B cell (primary cell): ENCODE results near the gene SHLD1. TPM values are rescaled to one million over a fixed set of nuclear protein-coding genes. Genes with fewer than 3 reads are reported as not detected.

ENCODE experiments used
- ATAC-seq: fragments of 200-7000 bp; cut with Tn5 transposase; one replicate; pipeline ENCODE4 v1.10.0; 2021; ENCODE audit warnings: low read depth, mild to moderate bottlenecking, moderate number of reproducible peaks, moderate library complexity
- CTCF ChIA-PET: fragments of 350-600 bp; sonication (Branson Sonifier 250); formaldehyde crosslinking; loops from one replicate; lab custom pipeline; 2021; ENCODE audit warnings: antibody characterized with exemption, inconsistent platforms; lab: Charles Lee
- POLR2A ChIA-PET: fragments of 350-600 bp; sonication (Branson Sonifier 250); formaldehyde crosslinking; loops from one replicate; lab custom pipeline; 2021; ENCODE audit warnings: antibody characterized with exemption; lab: Charles Lee
- DNase-seq: peaks from one replicate; pipeline ENCODE4 v3.0.0; 2013
- H2AFZ ChIP-seq: 2 replicates; pipeline ENCODE4 v1.6.1; 2012; ENCODE audit warnings: mild to moderate bottlenecking, low read depth, low read length; ENCODE audit not compliant: insufficient read depth, poor library complexity, severe bottlenecking
- H3K27ac ChIP-seq, 2 donors: 1 replicate in 1 of 2; 2 replicates in 1 of 2; pipeline ENCODE4 v1.5.1; 2012 to 2013; ENCODE audit warnings: low read length in 2 of 2, mild to moderate bottlenecking in 2 of 2, moderate library complexity in 1 of 2
- H3K27me3 ChIP-seq, 4 experiments: fragments of 200-600 bp in 1 of 4; sonication (generic) in 1 of 4; replicated peaks in 1 of 4; 1 replicate in 2 of 4; 2 replicates in 2 of 4; pipeline versions ENCODE4 v1.6.1 to v1.7.0; 2013 to 2016; ENCODE audit warnings: low read length in 3 of 4, mild to moderate bottlenecking in 2 of 4, mixed read lengths in 1 of 4, moderate library complexity in 1 of 4; ENCODE audit not compliant: insufficient read depth in 4 of 4, control insufficient read depth in 3 of 4; ENCODE audit errors: control extremely low read depth in 1 of 4
- H3K36me3 ChIP-seq, 2 experiments: replicated peaks in 1 of 2; 1 replicate in 1 of 2; 2 replicates in 1 of 2; pipeline versions ENCODE4 v1.6.1 to v1.7.1; 2013; ENCODE audit warnings: low read length in 1 of 2; ENCODE audit not compliant: insufficient read depth in 2 of 2, control insufficient read depth in 1 of 2; ENCODE audit errors: control extremely low read depth in 1 of 2, extremely low read depth in 1 of 2
- H3K4me1 ChIP-seq, 2 donors: fragments of 200-600 bp in 1 of 2; sonication (generic) in 1 of 2; 1 replicate in 1 of 2; 2 replicates in 1 of 2; pipeline versions ENCODE4 v1.5.1 to v1.6.1; 2013 to 2017; ENCODE audit warnings: low read length in 2 of 2; ENCODE audit not compliant: control insufficient read depth in 2 of 2, insufficient read depth in 2 of 2
- H3K4me2 ChIP-seq: replicated peaks from 2 replicates; pipeline ENCODE3; 2012; ENCODE audit warnings: mild to moderate bottlenecking, low read depth, low read length; ENCODE audit not compliant: poor library complexity, severe bottlenecking
- H3K4me3 ChIP-seq, 5 experiments: fragments of 200-600 bp in 1 of 5; sonication (generic) in 1 of 5; 1 replicate in 3 of 5; 2 replicates in 2 of 5; pipeline versions ENCODE4 v1.5.1 to v1.7.0; 2011 to 2016; ENCODE audit warnings: low read length in 4 of 5, mild to moderate bottlenecking in 4 of 5, low read depth in 2 of 5, control low read depth in 1 of 5, moderate library complexity in 1 of 5; ENCODE audit not compliant: insufficient read depth in 1 of 5; ENCODE audit errors: control extremely low read depth in 1 of 5, extremely low read depth in 1 of 5
- H3K79me2 ChIP-seq: fragments of 200-600 bp; sonication (generic); one replicate; pipeline ENCODE4 v1.6.0; 2016; ENCODE audit warnings: low read length; ENCODE audit not compliant: control insufficient read depth, insufficient read depth
- H3K9ac ChIP-seq: fragments of 200-600 bp; sonication (generic); 2 replicates; pipeline ENCODE4 v1.6.1; 2017; ENCODE audit warnings: mild to moderate bottlenecking, low read length, moderate library complexity
- H3K9me3 ChIP-seq, 3 donors: one replicate each; pipeline versions ENCODE4 v1.6.1 to v1.7.1; 2013; ENCODE audit warnings: low read length in 2 of 3; ENCODE audit not compliant: control insufficient read depth in 2 of 3, insufficient read depth in 1 of 3; ENCODE audit errors: control extremely low read depth in 1 of 3
- H4K20me1 ChIP-seq: 2 replicates; pipeline ENCODE4 v1.6.0; 2012; ENCODE audit warnings: mild to moderate bottlenecking, low read length; ENCODE audit not compliant: insufficient read depth, control insufficient read depth, poor library complexity, severe bottlenecking
- H3K27ac Mint-ChIP-seq: one replicate; pipeline ENCODE4 v1.8.0; 2021; ENCODE audit warnings: mixed read lengths
- H3K27me3 Mint-ChIP-seq: one replicate; pipeline ENCODE4 v1.8.0; 2021; ENCODE audit warnings: mixed read lengths
- H3K4me1 Mint-ChIP-seq: one replicate; pipeline ENCODE4 v1.8.0; 2021; ENCODE audit warnings: mixed read lengths
- H3K4me3 Mint-ChIP-seq: one replicate; pipeline ENCODE4 v1.8.0; 2021; ENCODE audit warnings: mixed read lengths
- H3K9me3 Mint-ChIP-seq: one replicate; pipeline ENCODE4 v1.8.0; 2022; ENCODE audit warnings: mixed read lengths; ENCODE audit not compliant: insufficient read depth
- CTCF ChIP-seq: fragments of 200-600 bp; IDR thresholded peaks from one replicate; pipeline ENCODE4 v1.8.0; 2022; ENCODE audit warnings: antibody characterized with exemption, mild to moderate bottlenecking
- EZH2 ChIP-seq: IDR thresholded peaks from 2 replicates; pipeline ENCODE4 v1.6.1; 2012; ENCODE audit warnings: borderline replicate concordance, low read depth, mild to moderate bottlenecking, moderate library complexity, low read length; ENCODE audit not compliant: insufficient read depth, poor library complexity, severe bottlenecking
- WGBS: methylation state at CpG from one replicate; pipeline ENCODE4 v1.1.5; 2013; ENCODE audit warnings: missing lambda C conversion rate; ENCODE audit not compliant: insufficient coverage; 5-methylcytosine and 5-hydroxymethylcytosine counted together
- intact Hi-C: fragments of 100-400 bp; cut with micrococcal nuclease; formaldehyde crosslinking; loops from one replicate; pipeline ENCODE4 v1.10.0; 2022
- polyA plus RNA-seq: library from polyadenylated mRNA; depleted of rRNA; stranded (reverse); fragments of >200 nt; gene quantifications from 2 replicates; pipeline ENCODE4 v1.2.3, GENCODE V29; 2012
- total RNA-seq, 2 donors: library from RNA; stranded (reverse); fragments of 120-200 nt in 1 of 2; gene quantifications; 1 replicate in 1 of 2; 2 replicates in 1 of 2; pipeline versions ENCODE4 v1.2.3 to v1.2.4, GENCODE V29; 2013 to 2022

SHLD1 gene
- total and polyA plus RNA-seq, 2 donors (not counting 1 experiment from before 2014, with no cell fraction given), result 15.4 to 18.5 TPM

- Histone ChIP-seq H3K79me2 (peaks cover 52% of the 10 kb centered on the region), H3K4me2 (no peak overlapping the region), H4K20me1 (no peaks in the 10 kb centered on the region), H3K36me3 (peaks cover 3 to 6% of the 10 kb centered on the region in 2 experiments), H3K27ac (no peak overlapping the region), H3K9me3 (no peaks in the 10 kb centered on the region), H3K9ac (no peak overlapping the region), H3K27me3 (no peaks in the 10 kb centered on the region), H3K4me3 (no peak overlapping the region), H3K4me1 (peaks cover 5 to 13% of the 10 kb centered on the region in 2 donors), H2AFZ (no peak overlapping the region)
- POLR2A ChIA-PET, result interaction anchor here (0.7 kb wide), 1 partner anchor 73 kb away, joined by 4 read pairs; no protein-coding TSS in a partner anchor
- Mint-ChIP-seq H3K4me3 (peak overlapping the region; percentile 66), H3K27ac (no peak overlapping the region), H3K4me1 (peaks cover 27% of the 10 kb centered on the region), H3K27me3 (peaks cover under 1% of the 10 kb centered on the region), H3K9me3 (no peaks in the 10 kb centered on the region)
- TF ChIP-seq EZH2 (no peak), CTCF (no peak)
- ATAC-seq (no peak), DNase-seq (no peak)
- intact Hi-C loops, result loop anchor here (5.0 kb wide), 1 partner anchor 80 kb away; no protein-coding TSS in a partner anchor
- WGBS, result 98% methylated on average over 4 of the region's 4 CpGs
- CTCF ChIA-PET, result interaction anchor here (0.6 to 1.4 kb wide), 2 partner anchors 93 to 107 kb away, joined by 3 read pairs; no protein-coding TSS in a partner anchor
These were observed 1.7 kb downstream of the SHLD1 start for GRCh38 chr20:5751856-5752255.

- Mint-ChIP-seq H3K27me3 (no peaks in the 10 kb centered on the region), H3K9me3 (no peaks in the 10 kb centered on the region), H3K4me3 (no peak overlapping the region), H3K4me1 (peaks cover 34% of the 10 kb centered on the region), H3K27ac (no peak overlapping the region)
- peaks cover 5 to 13% of the 10 kb centered on the region in 2 donors for H3K4me1 ChIP-seq
- H3K4me2 ChIP-seq, result no peak overlapping the region
- DNase-seq (no peak), ATAC-seq (no peak)
- no peaks in the 10 kb centered on the region for H4K20me1 ChIP-seq
- intact Hi-C loops, result loop anchor here (5.0 kb wide), 1 partner anchor 82 kb away; no protein-coding TSS in a partner anchor
- H3K27me3 ChIP-seq, result no peaks in the 10 kb centered on the region
- H2AFZ ChIP-seq, result no peak overlapping the region
- POLR2A ChIA-PET, result no interaction called here
- no peaks in the 10 kb centered on the region for H3K9me3 ChIP-seq
- 93% methylated on average over 7 of the region's 7 CpGs for WGBS
- H3K36me3 ChIP-seq, result peaks cover 3 to 12% of the 10 kb centered on the region in 2 experiments
- H3K9ac ChIP-seq, result no peak overlapping the region
- TF ChIP-seq CTCF (no peak), EZH2 (no peak)
- no peak overlapping the region for H3K27ac ChIP-seq
- CTCF ChIA-PET, result interaction anchor here (1.0 to 1.5 kb wide), 2 partner anchors 9 to 34 kb away, joined by 3 read pairs; no protein-coding TSS in a partner anchor
- peaks cover 68% of the 10 kb centered on the region for H3K79me2 ChIP-seq
- no peak overlapping the region for H3K4me3 ChIP-seq
These were observed 3.6 kb downstream of the SHLD1 start for GRCh38 chr20:5753814-5754213.
